Pancreas (tissue), 10 donors: ENCODE measurements around the gene PNPLA7. TPM values are rescaled to one million over a fixed set of nuclear protein-coding genes. Genes with fewer than 3 reads are reported as not detected.
A peak's percentile ranks its signal among the peaks of the same experiment; 100 is the strongest.
"Not testable (repeated sequence)": the region's sequence is repeated elsewhere in the genome, so short reads cannot be mapped to it uniquely, and the experiment has no call there.

Experiments used
- ATAC-seq, 4 donors: fragments of 200-7000 bp; cut with Tn5 transposase; one replicate each; pipeline versions ENCODE4 v1.8.0 to v1.9.1; 2020; ENCODE audit warnings: mild to moderate bottlenecking in 4 of 4, moderate library complexity in 4 of 4
- DNase-seq, 6 donors: peaks; one replicate each; pipeline ENCODE4 v3.0.0-alpha.2; 2020
- FAIRE-seq: peaks from 2 replicates; lab custom pipeline; 2012; peaks lifted over from hg19 to GRCh38; lab: Jason Lieb, UNC
- H3K27ac ChIP-seq, 4 donors: fragments of 200-600 bp; sonication (generic); 1 replicate in 3 of 4; 2 replicates in 1 of 4; pipeline versions ENCODE4 v1.5.0 to v1.8.0; 2020
- H3K27me3 ChIP-seq, 4 donors: fragments of 200-600 bp; one replicate each; pipeline ENCODE4 v1.8.0; 2021
- H3K36me3 ChIP-seq, 3 donors: fragments of 200-600 bp; sonication (generic) in 1 of 3; one replicate each; pipeline versions ENCODE4 v1.5.0 to v1.8.0; 2020 to 2021
- H3K4me1 ChIP-seq, 3 donors: fragments of 200-600 bp; one replicate each; pipeline ENCODE4 v1.8.0; 2021
- H3K4me3 ChIP-seq, 4 donors: fragments of 200-600 bp; sonication (generic) in 2 of 4; one replicate each; pipeline versions ENCODE4 v1.5.0 to v1.8.0; 2020 to 2021
- H3K9me3 ChIP-seq, 4 donors: fragments of 200-600 bp; one replicate each; pipeline ENCODE4 v1.8.0; 2021
- CTCF ChIP-seq, 4 donors: fragments of 200-600 bp; sonication (generic) in 3 of 4; IDR thresholded peaks; one replicate each; pipeline versions ENCODE4 v1.5.0 to v1.8.0; 2021; ENCODE audit warnings: antibody characterized with exemption in 4 of 4
- WGBS, 2 donors: extraction: QIAGEN DNeasy Blood & Tissue Kit; methylation state at CpG; one replicate each; pipeline ENCODE4 v1.1.7; 2013; 5-methylcytosine and 5-hydroxymethylcytosine counted together
- intact Hi-C, 3 donors: fragments of 100-400 bp; cut with DNase I; formaldehyde crosslinking; loops; one replicate each; pipeline versions ENCODE4 v1.11.1 to v1.14.2; 2022
- polyA plus RNA-seq, 2 donors: library from polyadenylated mRNA; stranded (reverse); fragments of 200-250 nt; gene quantifications; one replicate each; pipeline ENCODE4 v1.2.3, GENCODE V29; 2013
- total RNA-seq, 6 donors: library from RNA; stranded (reverse); fragmentation: NEBNext Ultra II Directional in 4 of 6; extraction: Animal tissue kit (Norgen Biotek cat#: 25700) in 4 of 6; gene quantifications; one replicate each; pipeline versions ENCODE4 v1.2.1 to v1.2.4, GENCODE V29; 2021 to 2023
- donor health status: healthy with polysubstance abuse.
- donor health status: DM: no; HTN: no; CAD: no; lungs with moderate emphysema.
- donor health status: DM: no; HTN: no; CAD: no.
- donor health status: control.
- donor health status: control.
- donor health status: Bipolar disorder and iron deficiency.
- donor health status: DM: yes; HTN: yes; CAD: no.
- donor health status: DM: no; HTN: no; CAD: no.
- donor health status: DM: no; HTN: no; CAD: no.
- donor health status: DM: yes; HTN: yes; CAD: no.

The PNPLA7 gene
- 10 to 100 TPM in 5 of 6 donors, 1 to 10 TPM in 1; 7.1 to 23.8 (median 17.7) TPM for total RNA-seq
- polyA plus RNA-seq: 10 to 100 TPM; 62.8 to 71.8 TPM

GRCh38 chr9:137550231-137550621 is at the start of gene PNPLA7:
TSS of gene PNPLA7 (minus strand) at chr9:137550402. CDS start at chr9:137550197, 205 bp downstream.
- Histone ChIP-seq H3K9me3 (no peaks in the 10 kb centered on the region), H3K4me1 (peaks cover 0 to 6% (median 3%) of the 10 kb centered on the region in 3 donors), H3K27me3 (no peaks in the 10 kb centered on the region), H3K27ac (peak within 1 kb of the TSS; percentile 79 to 87 (median 80)), H3K36me3 (no peaks in the 10 kb centered on the region), H3K4me3 (peak within 1 kb of the TSS; percentile 42 to 93 (median 76))
- FAIRE-seq: no peak
- ATAC-seq: peak; percentile 84 to 89 (median 86)
- no peak for TF ChIP-seq CTCF (IDR thresholded peaks at IDR 0.05)
- DNase-seq: peak; percentile 89 to 97 (median 90)
- intact Hi-C loops: no loop called here
- WGBS, 2 donors: 2% methylated on average over 13 of the region's 13 CpGs

GRCh38 chr9:137598943-137599342 is 48.7 kb upstream of the PNPLA7 start:
- no peaks in the 10 kb centered on the region for H3K4me1 ChIP-seq
- no peak for ATAC-seq
- no peak for DNase-seq
- FAIRE-seq: no peak
- WGBS, 2 donors: 78 to 82% methylated on average over 8 of the region's 8 CpGs
- no peak overlapping the region for H3K27ac ChIP-seq
- no peak for TF ChIP-seq CTCF (IDR thresholded peaks at IDR 0.05)
- H3K4me3 ChIP-seq: no peak overlapping the region
- intact Hi-C loops: no loop called here
- no peaks in the 10 kb centered on the region for H3K27me3 ChIP-seq
- H3K9me3 ChIP-seq: no peaks in the 10 kb centered on the region
- H3K36me3 ChIP-seq: no peaks in the 10 kb centered on the region

DNA sequence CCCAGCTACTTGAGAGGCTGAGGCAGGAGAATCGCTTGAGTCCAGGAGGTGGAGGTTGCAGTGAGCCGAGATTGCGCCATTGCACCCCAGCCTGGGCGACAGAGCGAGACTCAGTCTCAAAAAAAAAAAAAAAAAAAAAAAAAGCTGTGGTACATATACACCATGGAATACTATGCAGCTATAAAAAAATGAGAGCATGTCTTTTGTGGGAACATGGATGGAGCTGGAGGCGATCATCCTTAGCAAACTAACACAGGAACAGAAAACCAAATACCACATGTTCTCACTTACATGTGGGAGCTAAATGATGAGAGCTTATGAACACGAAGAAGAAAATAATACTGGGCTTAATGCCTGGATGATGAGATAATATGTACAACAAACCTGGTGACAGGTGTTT is 46.4 kb upstream of the PNPLA7 start:
- peaks cover 4 to 12% (median 5%) of the 10 kb centered on the region in 3 donors for H3K4me1 ChIP-seq
- H3K36me3 ChIP-seq, H3K27ac ChIP-seq, H3K4me3 ChIP-seq, ATAC-seq, FAIRE-seq, H3K27me3 ChIP-seq, DNase-seq, H3K9me3 ChIP-seq, intact Hi-C loops: not testable (repeated sequence)
- WGBS, 2 donors: 91 to 92% methylated on average over 7 of the region's 7 CpGs

DNA sequence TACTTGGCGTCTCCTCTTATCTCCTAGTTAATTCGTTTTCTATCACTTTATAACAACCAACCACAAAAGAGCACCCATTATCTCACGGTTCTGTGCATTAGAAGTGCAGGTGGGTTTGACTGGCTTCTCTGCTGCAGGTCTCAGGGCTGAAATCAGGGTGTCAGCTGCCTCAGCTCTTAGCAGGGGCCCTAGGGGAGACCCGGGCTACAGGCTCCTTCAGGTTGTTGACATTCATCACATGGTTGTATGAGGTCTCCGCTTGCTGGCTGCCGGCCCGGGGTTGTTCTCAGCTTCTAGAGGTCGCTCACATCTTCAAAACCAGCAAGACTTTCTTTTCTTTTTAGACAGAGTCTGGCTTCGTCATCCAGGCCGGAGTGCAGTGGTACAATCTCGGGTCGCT is 43.0 kb upstream of the PNPLA7 start:
- Histone ChIP-seq H3K27ac (peak overlapping the region; percentile 22 to 74 (median 48)), H3K9me3 (no peaks in the 10 kb centered on the region), H3K4me1 (peaks cover 4 to 25% (median 11%) of the 10 kb centered on the region in 3 donors), H3K4me3 (no peak overlapping the region), H3K27me3 (no peaks in the 10 kb centered on the region), H3K36me3 (no peaks in the 10 kb centered on the region)
- whole genome bisulfite sequencing, 2 donors: 29 to 36% methylated on average over 12 of the region's 12 CpGs
- DNase-seq (peak in 4 of 6 donors; percentile 47 to 69 (median 64)), FAIRE-seq (no peak), ATAC-seq (peak; percentile 24 to 59 (median 28))
- intact Hi-C loops: no loop called here
- no peak for TF ChIP-seq CTCF (IDR thresholded peaks at IDR 0.05)

DNA sequence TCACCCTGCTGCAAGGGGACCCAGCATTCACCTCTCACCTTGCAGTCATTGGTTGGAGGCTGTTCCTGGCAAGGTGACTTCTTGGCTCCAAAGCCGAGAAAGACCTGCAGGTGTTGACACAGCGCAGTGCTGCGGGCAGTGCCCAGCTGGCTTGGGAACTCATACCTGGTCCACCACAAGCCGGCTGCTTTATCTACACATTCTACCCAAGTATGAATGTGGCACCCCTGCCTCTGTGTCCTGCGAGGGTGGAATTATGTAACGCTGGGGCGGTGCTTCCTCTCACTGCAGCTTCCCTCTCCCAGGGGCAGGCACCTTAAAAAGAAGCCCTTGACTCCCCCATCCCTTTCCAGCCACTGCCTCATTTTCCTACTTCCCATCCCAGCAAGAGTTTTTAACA is 42.6 kb upstream of the PNPLA7 start:
- H3K27ac ChIP-seq: peak overlapping the region in 3 of 4 donors; percentile 22 to 74 (median 51)
- 23 to 32% methylated on average over 7 of the region's 7 CpGs for WGBS, 2 donors
- no peaks in the 10 kb centered on the region for H3K27me3 ChIP-seq
- no peaks in the 10 kb centered on the region for H3K9me3 ChIP-seq
- DNase-seq (peak; percentile 70 to 91 (median 88)), FAIRE-seq (no peak), ATAC-seq (peak; percentile 62 to 86 (median 75))
- H3K4me1 ChIP-seq: peaks cover 4 to 25% (median 11%) of the 10 kb centered on the region in 3 donors
- no peaks in the 10 kb centered on the region for H3K36me3 ChIP-seq
- H3K4me3 ChIP-seq: no peak overlapping the region
- TF ChIP-seq CTCF (IDR thresholded peaks at IDR 0.05): no peak
- intact Hi-C loops: no loop called here
